Measurements from ENCODE around the gene ADAM11. TPM values are rescaled to one million over a fixed set of nuclear protein-coding genes. Genes with fewer than 3 reads are reported as not detected.

The ADAM11 gene
- total and polyA plus RNA-seq, 2 donors from 2014 or later, result 0.24 to 0.28 TPM

DNA sequence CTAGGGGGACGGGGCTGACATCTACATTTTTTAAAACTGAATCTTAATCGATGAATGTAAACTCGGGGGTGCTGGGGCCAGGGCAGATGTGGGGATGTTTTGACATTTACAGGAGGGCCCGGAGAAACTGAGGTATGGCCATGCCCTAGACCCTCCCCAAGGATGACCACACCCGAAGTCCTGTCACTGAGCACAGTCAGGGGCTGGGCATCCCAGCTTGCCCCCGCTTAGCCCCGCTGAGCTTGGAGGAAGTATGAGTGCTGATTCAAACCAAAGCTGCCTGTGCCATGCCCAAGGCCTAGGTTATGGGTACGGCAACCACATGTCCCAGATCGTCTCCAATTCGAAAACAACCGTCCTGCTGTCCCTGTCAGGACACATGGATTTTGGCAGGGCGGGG, 21.4 kb downstream of the ADAM11 start:
- DNase-seq (peak in 2 of 5 donors; percentile 6 to 52), FAIRE-seq (no peak)
- no peaks in the 10 kb centered on the region for H3K36me3 ChIP-seq (ENCODE audit: control insufficient read depth in 2 of 3, insufficient read depth in 3 of 3, low read length in 3 of 3)
- H3K9me3 ChIP-seq (ENCODE audit: control insufficient read depth in 2 of 3, insufficient read depth in 1 of 3, low read length in 3 of 3), result no peaks in the 10 kb centered on the region
- no peaks in the 10 kb centered on the region for H3K27me3 ChIP-seq (ENCODE audit: control insufficient read depth, insufficient read depth, low read length)
- peaks cover 0 to 16% (median 0%) of the 10 kb centered on the region in 3 donors for H3K4me1 ChIP-seq (ENCODE audit: control insufficient read depth in 2 of 3, insufficient read depth in 2 of 3, low read depth in 1 of 3, low read length in 3 of 3)
- H3K27ac ChIP-seq (ENCODE audit: low read depth in 2 of 2, low read length in 2 of 2), result no peak overlapping the region
- no peak overlapping the region for H3K4me3 ChIP-seq (ENCODE audit: low read length in 3 of 3)
- H3K9ac ChIP-seq (ENCODE audit: low read length in 3 of 3), result no peak overlapping the region
- TF ChIP-seq, protein P1, sequence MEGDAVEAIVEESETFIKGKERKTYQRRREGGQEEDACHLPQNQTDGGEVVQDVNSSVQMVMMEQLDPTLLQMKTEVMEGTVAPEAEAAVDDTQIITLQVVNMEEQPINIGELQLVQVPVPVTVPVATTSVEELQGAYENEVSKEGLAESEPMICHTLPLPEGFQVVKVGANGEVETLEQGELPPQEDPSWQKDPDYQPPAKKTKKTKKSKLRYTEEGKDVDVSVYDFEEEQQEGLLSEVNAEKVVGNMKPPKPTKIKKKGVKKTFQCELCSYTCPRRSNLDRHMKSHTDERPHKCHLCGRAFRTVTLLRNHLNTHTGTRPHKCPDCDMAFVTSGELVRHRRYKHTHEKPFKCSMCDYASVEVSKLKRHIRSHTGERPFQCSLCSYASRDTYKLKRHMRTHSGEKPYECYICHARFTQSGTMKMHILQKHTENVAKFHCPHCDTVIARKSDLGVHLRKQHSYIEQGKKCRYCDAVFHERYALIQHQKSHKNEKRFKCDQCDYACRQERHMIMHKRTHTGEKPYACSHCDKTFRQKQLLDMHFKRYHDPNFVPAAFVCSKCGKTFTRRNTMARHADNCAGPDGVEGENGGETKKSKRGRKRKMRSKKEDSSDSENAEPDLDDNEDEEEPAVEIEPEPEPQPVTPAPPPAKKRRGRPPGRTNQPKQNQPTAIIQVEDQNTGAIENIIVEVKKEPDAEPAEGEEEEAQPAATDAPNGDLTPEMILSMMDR (IDR thresholded peaks at IDR 0.05; ENCODE audit: borderline replicate concordance, extremely low read depth, insufficient read depth), result no peak
- intact Hi-C loops (cut with DNase I), result no loop called here

DNA sequence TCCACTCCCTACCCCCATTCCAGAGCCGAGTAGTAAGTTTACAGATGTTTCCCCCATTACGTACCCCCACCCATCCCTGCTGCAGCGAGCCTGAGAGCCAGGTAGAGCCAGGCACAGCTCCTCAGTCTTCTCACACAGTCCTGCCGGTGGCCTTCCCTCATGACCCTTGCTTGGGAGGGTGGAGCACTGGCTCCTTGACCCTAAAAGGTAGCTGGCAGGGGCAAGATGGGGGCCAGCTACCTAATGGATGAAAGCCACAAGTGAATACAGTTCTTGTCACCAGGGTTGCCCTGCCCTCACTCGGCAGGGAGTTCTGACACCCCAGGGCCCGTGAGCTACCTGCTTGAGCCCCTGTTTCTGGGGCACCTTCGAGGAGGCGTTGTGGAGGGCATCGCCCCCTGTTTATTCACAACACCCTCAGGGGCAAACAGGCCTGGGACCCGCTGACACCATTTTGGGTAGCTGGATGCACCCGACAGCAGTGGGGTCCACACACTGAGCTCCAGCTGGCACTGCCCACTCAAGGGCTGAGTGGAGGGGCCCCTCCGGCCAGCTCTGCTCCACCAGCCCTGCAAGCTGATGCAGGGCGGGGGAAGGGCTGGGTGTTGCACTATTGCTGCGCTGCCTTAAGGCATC, 22.2 kb downstream of the ADAM11 start:
- DNase-seq (peak in 1 of 5 donors; percentile 66), FAIRE-seq (no peak)
- Histone ChIP-seq H3K36me3 (ENCODE audit: control insufficient read depth in 2 of 3, insufficient read depth in 3 of 3, low read length in 3 of 3) (no peaks in the 10 kb centered on the region), H3K4me1 (ENCODE audit: control insufficient read depth in 2 of 3, insufficient read depth in 2 of 3, low read depth in 1 of 3, low read length in 3 of 3) (peaks cover 0 to 14% (median 0%) of the 10 kb centered on the region in 3 donors), H3K27me3 (ENCODE audit: control insufficient read depth, insufficient read depth, low read length) (no peaks in the 10 kb centered on the region), H3K9ac (ENCODE audit: low read length in 3 of 3) (no peak overlapping the region), H3K4me3 (ENCODE audit: low read length in 3 of 3) (no peak overlapping the region), H3K9me3 (ENCODE audit: control insufficient read depth in 2 of 3, insufficient read depth in 1 of 3, low read length in 3 of 3) (no peaks in the 10 kb centered on the region), H3K27ac (ENCODE audit: low read depth in 2 of 2, low read length in 2 of 2) (no peak overlapping the region)
- TF ChIP-seq, protein P1 (IDR thresholded peaks at IDR 0.05; ENCODE audit: borderline replicate concordance, extremely low read depth, insufficient read depth), result no peak
- intact Hi-C loops (cut with DNase I), result no loop called here

DNA sequence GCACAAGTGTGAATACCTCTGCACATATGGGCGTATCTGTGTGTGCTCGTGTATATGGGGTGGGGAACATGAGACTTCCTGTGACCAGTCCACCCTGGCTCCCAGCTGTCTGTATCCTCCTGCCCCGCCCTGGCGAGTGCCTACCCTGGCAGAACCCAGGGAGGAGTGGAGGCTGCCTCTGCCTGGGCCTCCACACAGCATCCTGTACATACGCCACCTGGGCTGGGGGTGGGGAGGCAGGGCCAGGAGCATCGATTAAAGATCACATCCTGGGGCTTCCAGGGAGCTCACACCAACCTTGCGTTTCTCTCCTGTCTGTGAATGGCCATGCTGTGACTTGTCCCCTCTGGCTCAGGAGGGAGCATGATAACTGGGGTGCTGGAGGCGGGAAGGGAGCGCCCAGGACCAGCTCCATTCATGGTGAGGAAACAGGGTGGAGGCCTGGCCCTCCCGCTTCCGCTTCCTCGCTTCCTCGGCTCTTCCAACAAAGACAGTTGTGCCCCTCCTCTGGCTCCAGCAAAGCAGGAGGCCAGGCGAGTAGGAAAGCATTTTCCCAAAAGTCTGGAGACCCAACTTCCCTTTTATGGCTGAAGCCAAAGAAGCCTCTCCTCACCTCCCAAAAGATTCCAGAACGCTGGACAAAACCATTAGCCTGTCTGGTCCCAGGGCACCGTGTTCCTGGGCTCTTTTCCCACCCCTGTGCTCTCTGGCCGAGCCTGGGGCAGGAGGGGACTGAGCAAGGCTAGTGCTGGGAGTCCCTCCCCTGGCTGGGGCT, 22.9 kb downstream of the ADAM11 start:
- H3K27ac ChIP-seq (ENCODE audit: low read depth in 2 of 2, low read length in 2 of 2), result peak overlapping the region in 1 of 2 donors; percentile 11
- TF ChIP-seq, protein P1 (IDR thresholded peaks at IDR 0.05; ENCODE audit: borderline replicate concordance, extremely low read depth, insufficient read depth), result no peak
- H3K36me3 ChIP-seq (ENCODE audit: control insufficient read depth in 2 of 3, insufficient read depth in 3 of 3, low read length in 3 of 3), result no peaks in the 10 kb centered on the region
- no peaks in the 10 kb centered on the region for H3K27me3 ChIP-seq (ENCODE audit: control insufficient read depth, insufficient read depth, low read length)
- peak overlapping the region in 1 of 3 donors; percentile 5 for H3K4me3 ChIP-seq (ENCODE audit: low read length in 3 of 3)
- peak in 2 of 5 donors; percentile 9 to 69 for DNase-seq
- no peak overlapping the region for H3K9ac ChIP-seq (ENCODE audit: low read length in 3 of 3)
- H3K4me1 ChIP-seq (ENCODE audit: control insufficient read depth in 2 of 3, insufficient read depth in 2 of 3, low read depth in 1 of 3, low read length in 3 of 3), result peaks cover 0 to 8% (median 0%) of the 10 kb centered on the region in 3 donors
- intact Hi-C loops (cut with DNase I), result no loop called here
- H3K9me3 ChIP-seq (ENCODE audit: control insufficient read depth in 2 of 3, insufficient read depth in 1 of 3, low read length in 3 of 3), result no peaks in the 10 kb centered on the region
- no peak for FAIRE-seq

All from kidney (tissue), 14 donors.